ENCODE data around the gene PRKAG2. TPM values are rescaled to one million over a fixed set of nuclear protein-coding genes. Genes with fewer than 3 reads are reported as not detected.

PRKAG2 gene
- total and polyA plus RNA-seq, 2 of the 13 experiments (the other 11 are each of a cell fraction or from before 2014, with no cell fraction given) = 0.90 to 1.3 TPM

- TF ChIP-seq ZBTB40 (IDR thresholded peaks at IDR 0.05) = no peak
- TF ChIP-seq ZBTB40 (CRISPR knock-in tag; IDR thresholded peaks at IDR 0.05) = no peak
- no peak for TF ChIP-seq MEIS2 (CRISPR knock-in tag; IDR thresholded peaks at IDR 0.05)
- TF ChIP-seq ZFP36L1 (CRISPR knock-in tag; IDR thresholded peaks at IDR 0.05) = no peak
- TF ChIP-seq ZNF180 (CRISPR knock-in tag; IDR thresholded peaks at IDR 0.05; ENCODE audit: borderline replicate concordance, low read depth) = no peak
- TF ChIP-seq ZNF577 (CRISPR knock-in tag; IDR thresholded peaks at IDR 0.05; ENCODE audit: borderline replicate concordance, low read depth) = no peak
- no peak for TF ChIP-seq RCOR2 (CRISPR knock-in tag; IDR thresholded peaks at IDR 0.05)
- no peak for TF ChIP-seq FOXJ3 (CRISPR knock-in tag; IDR thresholded peaks at IDR 0.05; ENCODE audit: borderline replicate concordance)
- TF ChIP-seq DDIT3 (CRISPR knock-in tag; IDR thresholded peaks at IDR 0.05) = no peak
- TF ChIP-seq ZNF512B (CRISPR knock-in tag; IDR thresholded peaks at IDR 0.05; ENCODE audit: borderline replicate concordance) = no peak
- TF ChIP-seq ZSCAN12 (CRISPR knock-in tag; IDR thresholded peaks at IDR 0.05) = no peak
Observed at GRCh38 chr7:151851145-151851751, 25.7 kb downstream of the PRKAG2 start (continued).
